K562 (cell line): ENCODE measurements around the gene ZSWIM6.

ENCODE experiments used
- BRCA1 ChIP-seq, 2 experiments: fragments of 450-650 bp in 1 of 2; sonication (generic) in 1 of 2; formaldehyde crosslinking in 1 of 2; IDR thresholded peaks; 2 replicates each; pipeline versions ENCODE4 v1.5.0 to v1.6.1; 2017 to 2020; ENCODE audit warnings: mild to moderate bottlenecking in 1 of 2, missing genetic modification reagents in 1 of 2
- CTCF ChIP-seq, 3 experiments: IDR thresholded peaks in 2 of 3; conservative IDR thresholded peaks in 1 of 3; 2 replicates each; pipeline ENCODE4 v1.5.1; 2011 to 2012; ENCODE audit warnings: low read length in 3 of 3, mild to moderate bottlenecking in 3 of 3, control low read depth in 2 of 3, improper control_type of control experiment in 1 of 3, inconsistent platforms in 1 of 3, low read depth in 1 of 3, mixed read lengths in 1 of 3, moderate library complexity in 1 of 3; ENCODE audit not compliant: insufficient read depth in 2 of 3
- HMG20A ChIP-seq: fragments of 450-650 bp; formaldehyde crosslinking; conservative IDR thresholded peaks from 2 replicates; pipeline ENCODE4 v1.4.0; 2020; ENCODE audit warnings: mild to moderate bottlenecking, mixed read lengths
- POLR2AphosphoS5 ChIP-seq: IDR thresholded peaks from 2 replicates; pipeline ENCODE4 v1.6.1; 2011; ENCODE audit warnings: mild to moderate bottlenecking, low read depth, low read length, moderate library complexity; ENCODE audit not compliant: control insufficient read depth, insufficient read depth
- RFX5 ChIP-seq: IDR thresholded peaks from 2 replicates; pipeline ENCODE4 v1.6.1; 2011; ENCODE audit warnings: low read depth, mild to moderate bottlenecking, improper control_type of control experiment, low read length
- THRA ChIP-seq: fragments of 450-650 bp; IDR thresholded peaks from 2 replicates; pipeline ENCODE4 v1.6.1; 2017; ENCODE audit warnings: mild to moderate bottlenecking, moderate library complexity
- ZC3H4 ChIP-seq: sonication (generic); formaldehyde crosslinking; IDR thresholded peaks from 2 replicates; pipeline ENCODE4 v1.9.0; 2021; ENCODE audit warnings: missing genetic modification reagents, borderline replicate concordance
- ZFP36 ChIP-seq: fragments of 150-350 bp; IDR thresholded peaks from 2 replicates; pipeline ENCODE4 v1.6.1; 2018; ENCODE audit warnings: low read length, low read depth; ENCODE audit not compliant: partially characterized antibody
- ZNF12 ChIP-seq: sonication (generic); formaldehyde crosslinking; IDR thresholded peaks from 2 replicates; pipeline ENCODE4 v1.4.0; 2020; ENCODE audit warnings: mild to moderate bottlenecking, missing genetic modification reagents
- ZNF3 ChIP-seq: fragments of 250-450 bp; sonication (Bioruptor Pico); IDR thresholded peaks from 2 replicates; pipeline ENCODE4 v1.5.0; 2021; ENCODE audit warnings: mild to moderate bottlenecking, moderate library complexity
- ZNF347 ChIP-seq: fragments of 450-650 bp; formaldehyde crosslinking; IDR thresholded peaks from 2 replicates; pipeline ENCODE4 v1.4.0; 2020; ENCODE audit warnings: low read depth, mild to moderate bottlenecking, moderate library complexity

GRCh38 chr5:61350535-61350934 lies 18.5 kb downstream of the ZSWIM6 start:
- TF ChIP-seq ZNF3 (CRISPR knock-in tag) = no peak
- no peak for TF ChIP-seq CTCF (IDR thresholded peaks at IDR 0.05 in 2 of 3, conservative IDR thresholded peaks at IDR 0.05 in 1 of 3; ENCODE audit: insufficient read depth in 2 of 3, low read depth in 1 of 3, low read length in 3 of 3)
- TF ChIP-seq ZFP36 = no peak
- no peak for TF ChIP-seq BRCA1 (IDR thresholded peaks at IDR 0.05)
- TF ChIP-seq BRCA1 (CRISPR knock-in tag; IDR thresholded peaks at IDR 0.05) = no peak
- TF ChIP-seq THRA = no peak
- no peak for TF ChIP-seq HMG20A
- no peak for TF ChIP-seq ZNF12 (CRISPR knock-in tag)
- TF ChIP-seq ZC3H4 (CRISPR knock-in tag) = no peak
- no peak for TF ChIP-seq RFX5
- no peak for TF ChIP-seq ZNF347 (CRISPR knock-in tag)
- no peak for TF ChIP-seq POLR2AphosphoS5
